Bronchial epithelial cell (primary cell): Measurements from ENCODE around the gene TCIRG1. TPM values are rescaled to one million over a fixed set of nuclear protein-coding genes. Genes with fewer than 3 reads are reported as not detected.

Experiments
- DNase-seq: peaks from one replicate; pipeline ENCODE4 v3.0.0-alpha.2; 2010; ENCODE audit warnings: low read depth
- FAIRE-seq: peaks from 2 replicates; lab custom pipeline; 2011; peaks lifted over from hg19 to GRCh38; lab: Jason Lieb, UNC
- H3K27me3 ChIP-seq: 2 replicates; pipeline ENCODE4 v1.5.1; 2011; ENCODE audit warnings: low read length; ENCODE audit not compliant: control insufficient read depth, insufficient read depth
- H3K36me3 ChIP-seq: 2 replicates; pipeline ENCODE4 v1.5.1; 2011; ENCODE audit warnings: low read length; ENCODE audit not compliant: control insufficient read depth, insufficient read depth
- H3K4me3 ChIP-seq: 2 replicates; pipeline ENCODE4 v1.5.1; 2011; ENCODE audit warnings: mild to moderate bottlenecking, low read depth, low read length, control low read depth
- total RNA-seq: library from RNA; depleted of rRNA; stranded (reverse); fragments of >200 nt; gene quantifications from 2 replicates; pipeline ENCODE4 v1.2.1, GENCODE V29; 2014
- TF ChIP-seq, protein P1 (sequence below): IDR thresholded peaks from 2 replicates; pipeline ENCODE4 v1.5.1; 2011; ENCODE audit warnings: mild to moderate bottlenecking, moderate library complexity, low read length, control low read depth, inconsistent platforms; ENCODE audit not compliant: insufficient read depth, severe bottlenecking

The TCIRG1 gene
- total RNA-seq, 1 donor from 2014 or later, result 30.5 TPM

DNA sequence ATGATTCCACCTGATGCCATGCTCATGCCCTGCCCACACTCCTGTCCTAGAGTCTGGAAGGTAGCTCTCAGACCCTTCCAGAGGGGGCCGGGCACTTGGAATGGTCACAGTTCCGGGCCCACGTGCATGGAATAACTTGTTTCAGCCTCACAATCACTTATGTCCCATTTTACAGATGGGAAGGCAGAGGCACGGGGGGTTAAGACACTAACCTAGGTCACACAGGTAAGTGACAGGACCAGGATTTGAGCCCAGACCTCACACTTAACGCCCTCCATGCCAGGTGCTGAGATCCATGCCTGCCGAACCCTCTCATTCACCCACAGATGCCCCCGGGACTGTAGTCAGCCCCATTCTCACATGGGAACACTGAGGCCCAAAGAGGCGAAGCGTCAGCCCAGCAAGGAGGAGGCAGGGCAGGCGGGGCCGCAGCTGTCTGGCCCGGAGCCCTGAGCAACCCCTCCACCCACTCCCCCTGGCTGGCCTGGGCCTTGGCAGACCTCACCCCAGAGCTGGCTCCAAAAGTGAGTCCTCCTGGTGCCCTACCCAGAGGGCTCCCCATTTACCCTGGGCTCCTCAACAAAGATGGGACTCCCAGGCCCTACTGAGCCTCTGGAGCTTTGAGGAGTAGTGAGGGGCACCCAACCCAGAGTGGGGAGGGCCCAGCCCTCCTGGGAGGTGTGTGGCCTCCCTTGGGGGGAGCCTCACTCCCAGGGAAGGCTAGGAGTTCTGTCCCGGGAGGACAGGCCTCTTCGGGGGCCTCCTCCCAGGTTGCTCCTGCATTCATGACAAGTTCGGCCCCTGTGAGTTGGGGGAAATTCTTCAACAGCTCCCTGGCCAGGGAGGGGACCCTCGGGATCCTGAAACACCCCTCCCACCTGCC is 31.1 kb upstream of the TCIRG1 start:
- FAIRE-seq (no peak), DNase-seq (no peak)
- Histone ChIP-seq H3K36me3 (no peaks in the 10 kb centered on the region), H3K27me3 (no peaks in the 10 kb centered on the region), H3K4me3 (no peak overlapping the region)
- TF ChIP-seq, protein P1, sequence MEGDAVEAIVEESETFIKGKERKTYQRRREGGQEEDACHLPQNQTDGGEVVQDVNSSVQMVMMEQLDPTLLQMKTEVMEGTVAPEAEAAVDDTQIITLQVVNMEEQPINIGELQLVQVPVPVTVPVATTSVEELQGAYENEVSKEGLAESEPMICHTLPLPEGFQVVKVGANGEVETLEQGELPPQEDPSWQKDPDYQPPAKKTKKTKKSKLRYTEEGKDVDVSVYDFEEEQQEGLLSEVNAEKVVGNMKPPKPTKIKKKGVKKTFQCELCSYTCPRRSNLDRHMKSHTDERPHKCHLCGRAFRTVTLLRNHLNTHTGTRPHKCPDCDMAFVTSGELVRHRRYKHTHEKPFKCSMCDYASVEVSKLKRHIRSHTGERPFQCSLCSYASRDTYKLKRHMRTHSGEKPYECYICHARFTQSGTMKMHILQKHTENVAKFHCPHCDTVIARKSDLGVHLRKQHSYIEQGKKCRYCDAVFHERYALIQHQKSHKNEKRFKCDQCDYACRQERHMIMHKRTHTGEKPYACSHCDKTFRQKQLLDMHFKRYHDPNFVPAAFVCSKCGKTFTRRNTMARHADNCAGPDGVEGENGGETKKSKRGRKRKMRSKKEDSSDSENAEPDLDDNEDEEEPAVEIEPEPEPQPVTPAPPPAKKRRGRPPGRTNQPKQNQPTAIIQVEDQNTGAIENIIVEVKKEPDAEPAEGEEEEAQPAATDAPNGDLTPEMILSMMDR, result no peak

DNA sequence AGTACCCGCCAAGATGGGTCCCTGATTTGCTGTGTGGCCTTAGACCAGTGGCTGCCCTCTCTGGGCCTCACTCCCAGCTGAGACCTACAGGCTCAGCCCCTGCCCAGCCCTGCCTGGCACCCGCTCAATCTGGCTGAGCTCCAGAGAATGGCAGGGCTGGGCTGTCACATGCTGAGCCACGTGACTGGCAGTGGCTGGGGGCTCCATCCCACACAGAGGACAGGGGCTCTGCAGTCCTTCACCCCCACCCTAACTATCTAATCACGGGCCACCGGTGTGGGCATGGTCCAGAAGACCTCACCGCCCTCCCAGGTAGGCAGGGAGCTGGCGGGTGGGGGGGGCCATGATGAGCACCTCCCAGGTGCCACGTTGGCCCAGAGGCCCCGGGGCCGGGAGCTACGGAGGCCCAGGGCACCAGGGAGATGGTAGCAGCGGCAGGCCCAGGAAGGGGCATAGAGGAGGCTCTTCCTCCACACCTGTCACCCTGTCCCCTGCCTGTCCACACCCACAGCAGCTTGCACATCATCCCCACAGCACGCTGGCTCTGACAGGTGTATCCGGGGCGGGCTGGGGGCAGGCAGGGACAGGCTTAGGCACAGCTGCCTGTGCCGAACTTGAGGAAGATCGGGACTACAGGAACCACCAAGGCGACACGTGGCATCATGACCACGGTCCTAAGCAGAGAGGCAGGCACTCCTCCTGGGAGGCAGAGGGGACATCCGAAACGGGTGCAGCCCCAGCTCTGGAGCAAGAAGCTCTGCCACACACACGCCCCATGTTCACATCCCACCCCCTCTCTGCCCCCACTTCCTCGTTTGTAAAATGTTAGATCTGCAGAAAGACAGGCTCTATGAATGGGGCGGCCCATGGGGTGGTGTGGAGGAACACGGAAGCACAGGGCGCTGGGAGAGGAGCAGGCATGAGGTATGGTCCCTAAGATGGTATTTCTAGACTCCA is 30.2 kb upstream of the TCIRG1 start:
- Histone ChIP-seq H3K27me3 (no peaks in the 10 kb centered on the region), H3K4me3 (no peak overlapping the region), H3K36me3 (no peaks in the 10 kb centered on the region)
- TF ChIP-seq, protein P1, result no peak
- FAIRE-seq, result no peak
- DNase-seq, result no peak

DNA sequence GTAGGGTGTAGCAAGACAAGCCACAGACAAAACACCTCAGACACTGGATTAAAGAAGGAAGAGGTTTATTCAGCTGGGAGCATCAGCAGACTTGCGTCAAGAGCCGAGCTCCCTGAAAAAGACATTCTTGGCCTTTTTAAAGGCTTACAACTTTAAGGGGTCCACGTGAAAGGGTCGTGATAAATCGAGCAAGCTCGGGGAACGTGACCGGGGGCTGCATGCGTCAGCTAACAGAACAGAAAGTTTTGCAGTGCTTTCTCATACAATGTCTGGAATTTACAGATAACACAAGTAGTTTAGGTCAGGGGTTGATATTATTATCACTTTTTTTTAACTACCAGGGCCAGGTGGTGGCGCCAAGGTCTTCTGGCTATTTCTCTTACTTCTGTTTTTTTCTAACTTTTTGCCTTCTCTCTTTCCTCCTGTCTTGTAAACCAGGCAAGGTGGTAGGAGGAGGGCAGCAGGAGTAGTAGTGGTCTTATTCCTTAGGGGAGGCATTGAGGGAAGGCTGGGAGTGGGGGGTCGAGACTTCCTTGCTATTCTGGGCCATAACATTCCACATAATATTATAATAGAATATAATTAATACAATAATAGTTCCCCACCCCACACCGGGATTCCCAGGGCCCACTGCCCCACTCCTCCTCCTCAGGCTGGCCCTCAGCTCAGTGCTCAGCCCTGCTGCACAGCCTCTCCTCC is 29.3 kb upstream of the TCIRG1 start:
- Histone ChIP-seq H3K27me3 (no peaks in the 10 kb centered on the region), H3K4me3 (no peak overlapping the region), H3K36me3 (no peaks in the 10 kb centered on the region)
- DNase-seq (no peak), FAIRE-seq (no peak)
- TF ChIP-seq, protein P1, result no peak

DNA sequence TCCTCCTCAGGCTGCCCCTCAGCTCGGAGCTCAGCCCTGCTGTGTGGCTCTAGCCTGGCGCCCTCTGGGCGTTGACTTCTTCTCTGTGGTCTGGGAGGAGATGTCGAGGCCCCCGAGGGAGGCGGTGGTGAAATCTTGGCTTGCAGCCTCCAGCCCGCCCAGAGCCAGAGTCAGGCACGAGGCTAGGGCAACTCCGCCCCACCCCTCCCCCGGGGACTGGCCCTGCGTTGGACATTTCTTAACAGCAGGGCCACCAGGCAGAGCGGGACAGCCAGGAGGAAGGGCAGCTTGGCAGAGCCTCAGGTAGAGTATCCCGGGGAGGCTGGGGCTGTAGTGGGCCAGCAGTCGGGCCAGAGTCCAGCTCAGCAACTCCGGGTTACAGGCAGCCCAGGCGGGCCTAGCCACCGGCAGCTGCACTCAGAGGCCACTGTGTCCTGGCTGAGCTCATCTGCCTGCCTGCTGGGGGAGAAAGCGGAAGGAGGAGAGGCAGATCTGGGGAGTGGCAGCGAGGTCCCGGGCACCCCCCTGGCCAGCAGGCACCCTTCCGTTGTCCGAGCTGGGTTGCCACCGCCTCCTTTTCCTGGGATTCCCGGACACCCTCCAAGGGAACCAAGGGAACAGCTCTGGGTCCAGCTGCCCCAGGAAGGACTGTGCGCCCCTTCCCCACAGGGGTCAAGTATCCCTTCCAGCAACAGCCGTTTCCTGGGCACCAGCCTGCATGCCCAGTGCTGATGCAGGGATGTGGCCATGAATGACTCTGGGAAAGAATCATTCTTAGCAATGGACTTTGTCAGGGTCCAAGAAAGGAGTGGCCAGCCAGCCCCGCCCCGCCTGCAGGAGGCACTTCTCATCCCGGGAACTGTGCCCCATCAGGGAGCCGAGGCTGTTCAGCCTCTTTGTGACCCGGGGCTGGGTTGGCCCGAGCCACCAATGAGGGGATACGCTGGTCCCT is 28.5 kb upstream of the TCIRG1 start, which contains the start of gene ALDH3B1:
Gene ALDH3B1, plus strand, starts transcription at position 238 of the 952 bp plus-strand sequence. CDS start 4,971 bp downstream, outside the sequence.
- DNase-seq (no peak), FAIRE-seq (no peak)
- TF ChIP-seq, protein P1, result no peak
- Histone ChIP-seq H3K27me3 (no peaks in the 10 kb centered on the region), H3K36me3 (no peaks in the 10 kb centered on the region), H3K4me3 (peak within 1 kb of the TSS; percentile 19)
